ENCODE measurements around the gene ITGB3.

GRCh38 chr17:47235923-47236322 lies 17.7 kb upstream of the ITGB3 start:
- no peak for TF ChIP-seq POLR2A (IDR thresholded peaks at IDR 0.05)
- no peak for TF ChIP-seq CTCF (IDR thresholded peaks at IDR 0.05)

Measured in uterus (tissue), 2 donors.